Nephron (organoid): ENCODE results near the gene COL11A2.

Experiments
- H3K27ac Mint-ChIP-seq, 3 experiments: 2 replicates each; pipeline ENCODE4 v1.8.0; 2020; ENCODE audit warnings: mixed read lengths in 3 of 3, mild to moderate bottlenecking in 2 of 3, moderate library complexity in 1 of 3
- H3K27me3 Mint-ChIP-seq: 2 replicates; pipeline ENCODE4 v1.8.0; 2021; ENCODE audit warnings: low read depth, mild to moderate bottlenecking, moderate library complexity, mixed read lengths
- H3K36me3 Mint-ChIP-seq: 2 replicates; pipeline ENCODE4 v1.8.0; 2020; ENCODE audit warnings: low read depth, mixed read lengths
- H3K4me1 Mint-ChIP-seq: 2 replicates; pipeline ENCODE4 v1.8.0; 2020; ENCODE audit warnings: mixed read lengths
- H3K4me3 Mint-ChIP-seq, 3 experiments: 2 replicates each; pipeline ENCODE4 v1.8.0; 2020; ENCODE audit warnings: mild to moderate bottlenecking in 3 of 3, mixed read lengths in 3 of 3, moderate library complexity in 2 of 3
- H3K9me3 Mint-ChIP-seq: 2 replicates; pipeline ENCODE4 v1.8.0; 2020; ENCODE audit warnings: mixed read lengths
- CTCF ChIP-seq, 3 experiments: fragments of 200-600 bp; sonication (generic); IDR thresholded peaks; one replicate each; pipeline ENCODE4 v1.5.0; 2021; ENCODE audit warnings: antibody characterized with exemption in 3 of 3; ENCODE audit not compliant: unreplicated experiment in 3 of 3

The COL11A2 gene

GRCh38 chr6:33213166-33213988 lies 21.1 kb upstream of the COL11A2 start:
- Mint-ChIP-seq H3K36me3 (peaks cover 21% of the 10 kb centered on the region), H3K9me3 (no peaks in the 10 kb centered on the region), H3K4me3 (peak overlapping the region; percentile 90 to 95 (median 94)), H3K4me1 (peaks cover 29% of the 10 kb centered on the region), H3K27me3 (peaks cover 6% of the 10 kb centered on the region), H3K27ac (peak overlapping the region; percentile 62 to 83 (median 63))
- no peak for TF ChIP-seq CTCF (IDR thresholded peaks at IDR 0.05; ENCODE audit: unreplicated experiment in 3 of 3)

GRCh38 chr6:33212857-33213165 lies 20.5 kb upstream of the COL11A2 start:
- peaks cover 21% of the 10 kb centered on the region for H3K36me3 Mint-ChIP-seq
- peaks cover under 1% of the 10 kb centered on the region for H3K27me3 Mint-ChIP-seq
- TF ChIP-seq CTCF (IDR thresholded peaks at IDR 0.05; ENCODE audit: unreplicated experiment in 3 of 3), result no peak
- no peaks in the 10 kb centered on the region for H3K9me3 Mint-ChIP-seq
- H3K27ac Mint-ChIP-seq, result peak overlapping the region; percentile 62 to 83 (median 63)
- H3K4me1 Mint-ChIP-seq, result peaks cover 29% of the 10 kb centered on the region
- peak overlapping the region; percentile 90 to 95 (median 94) for H3K4me3 Mint-ChIP-seq

GRCh38 chr6:33211666-33212422 lies 19.6 kb upstream of the COL11A2 start:
- H3K9me3 Mint-ChIP-seq, result no peaks in the 10 kb centered on the region
- H3K4me3 Mint-ChIP-seq, result peak overlapping the region; percentile 90 to 95 (median 94)
- no peak for TF ChIP-seq CTCF (IDR thresholded peaks at IDR 0.05; ENCODE audit: unreplicated experiment in 3 of 3)
- peaks cover 29% of the 10 kb centered on the region for H3K4me1 Mint-ChIP-seq
- peaks cover 21% of the 10 kb centered on the region for H3K36me3 Mint-ChIP-seq
- no peaks in the 10 kb centered on the region for H3K27me3 Mint-ChIP-seq
- H3K27ac Mint-ChIP-seq, result peak overlapping the region in 1 of 3 experiments; percentile 63

GRCh38 chr6:33211136-33211535 lies 18.9 kb upstream of the COL11A2 start:
- peak overlapping the region in 1 of 3 experiments; percentile 43 for H3K27ac Mint-ChIP-seq
- H3K36me3 Mint-ChIP-seq, result peaks cover 21% of the 10 kb centered on the region
- H3K9me3 Mint-ChIP-seq, result no peaks in the 10 kb centered on the region
- TF ChIP-seq CTCF (IDR thresholded peaks at IDR 0.05; ENCODE audit: unreplicated experiment in 3 of 3), result no peak
- no peaks in the 10 kb centered on the region for H3K27me3 Mint-ChIP-seq
- H3K4me3 Mint-ChIP-seq, result peak overlapping the region in 2 of 3 experiments; percentile 26 to 94
- H3K4me1 Mint-ChIP-seq, result peaks cover 33% of the 10 kb centered on the region

- H3K27me3 Mint-ChIP-seq, result no peaks in the 10 kb centered on the region
- peak overlapping the region in 1 of 3 experiments; percentile 84 for H3K27ac Mint-ChIP-seq
- H3K36me3 Mint-ChIP-seq, result peaks cover 21% of the 10 kb centered on the region
- peak overlapping the region; percentile 90 to 99 (median 94) for H3K4me3 Mint-ChIP-seq
- peaks cover 46% of the 10 kb centered on the region for H3K4me1 Mint-ChIP-seq
- H3K9me3 Mint-ChIP-seq, result no peaks in the 10 kb centered on the region
- TF ChIP-seq CTCF (IDR thresholded peaks at IDR 0.05; ENCODE audit: unreplicated experiment in 3 of 3), result no peak
These were observed 17.6 kb upstream of the COL11A2 start for GRCh38 chr6:33209856-33210255.
